ENCODE measurements around the gene ABCA2. TPM values are rescaled to one million over a fixed set of nuclear protein-coding genes. Genes with fewer than 3 reads are reported as not detected.

The ABCA2 gene
- total and polyA plus RNA-seq, 11 donors = 13.1 to 44.3 (median 30.6) TPM

DNA sequence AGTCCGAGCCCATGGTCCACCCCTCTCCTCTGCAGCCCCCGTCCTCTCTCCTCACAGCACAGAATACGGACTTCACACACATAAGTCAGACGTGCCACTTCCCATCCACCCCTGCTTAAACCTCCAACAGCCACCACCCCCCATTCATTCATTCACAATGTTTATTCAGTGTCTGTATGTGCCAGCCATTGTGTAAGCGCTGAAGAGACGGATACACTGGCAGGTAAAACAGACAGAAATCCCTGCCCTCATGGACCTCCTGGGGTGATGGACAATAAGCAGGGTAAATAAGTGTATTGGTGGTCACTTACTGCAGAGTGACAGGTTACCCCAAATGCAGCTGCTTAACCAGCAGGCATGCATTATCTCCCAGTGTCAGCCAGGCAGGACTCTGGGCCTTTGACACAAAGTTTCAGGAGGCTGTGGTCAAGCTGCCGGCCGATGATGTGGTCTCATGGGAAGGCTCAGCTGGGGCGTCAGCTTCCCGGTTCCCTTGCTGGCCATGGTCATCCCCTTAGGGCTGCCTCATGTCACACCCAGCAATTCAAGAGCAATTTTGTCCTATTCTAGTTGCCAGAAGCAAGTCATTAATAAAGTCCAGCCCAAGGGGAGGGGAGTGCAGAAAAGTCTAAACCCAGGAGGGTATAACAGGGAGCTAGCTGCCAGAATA lies 37.7 kb downstream of the ABCA2 start:
- Histone ChIP-seq H3K27me3 (peaks cover 0 to 28% (median 0%) of the 10 kb centered on the region in 9 donors), H3K4me3 (no peak overlapping the region), H3K9me3 (peaks cover 0 to 10% (median 0%) of the 10 kb centered on the region in 12 donors), H3K4me1 (peaks cover 3 to 42% (median 23%) of the 10 kb centered on the region in 12 donors), H3K27ac (no peak overlapping the region), H3K36me3 (peaks cover 0 to 9% (median 3%) of the 10 kb centered on the region in 9 donors)
- intact Hi-C loops (cut with DNase I) = loop anchor here in 4 of 10 donors (5.0 kb wide), 3 partner anchors 37 to 43 kb away; partner anchors contain the start of genes C8G (in 3 of the 4), ABCA2 (in 1 of the 4) and LCN12 (in 1 of the 4)
- no peak for ATAC-seq
- WGBS, 4 donors = 85 to 89% (median 88%) methylated on average over 10 of the region's 10 CpGs
- TF ChIP-seq, protein P1, sequence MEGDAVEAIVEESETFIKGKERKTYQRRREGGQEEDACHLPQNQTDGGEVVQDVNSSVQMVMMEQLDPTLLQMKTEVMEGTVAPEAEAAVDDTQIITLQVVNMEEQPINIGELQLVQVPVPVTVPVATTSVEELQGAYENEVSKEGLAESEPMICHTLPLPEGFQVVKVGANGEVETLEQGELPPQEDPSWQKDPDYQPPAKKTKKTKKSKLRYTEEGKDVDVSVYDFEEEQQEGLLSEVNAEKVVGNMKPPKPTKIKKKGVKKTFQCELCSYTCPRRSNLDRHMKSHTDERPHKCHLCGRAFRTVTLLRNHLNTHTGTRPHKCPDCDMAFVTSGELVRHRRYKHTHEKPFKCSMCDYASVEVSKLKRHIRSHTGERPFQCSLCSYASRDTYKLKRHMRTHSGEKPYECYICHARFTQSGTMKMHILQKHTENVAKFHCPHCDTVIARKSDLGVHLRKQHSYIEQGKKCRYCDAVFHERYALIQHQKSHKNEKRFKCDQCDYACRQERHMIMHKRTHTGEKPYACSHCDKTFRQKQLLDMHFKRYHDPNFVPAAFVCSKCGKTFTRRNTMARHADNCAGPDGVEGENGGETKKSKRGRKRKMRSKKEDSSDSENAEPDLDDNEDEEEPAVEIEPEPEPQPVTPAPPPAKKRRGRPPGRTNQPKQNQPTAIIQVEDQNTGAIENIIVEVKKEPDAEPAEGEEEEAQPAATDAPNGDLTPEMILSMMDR (IDR thresholded peaks at IDR 0.05) = no peak
- TF ChIP-seq POLR2A (IDR thresholded peaks at IDR 0.05) = no peak
- DNase-seq = no peak

GRCh38 chr9:136988872-136989271 lies 39.2 kb downstream of the ABCA2 start:
- no peak for TF ChIP-seq POLR2A (IDR thresholded peaks at IDR 0.05)
- TF ChIP-seq, protein P1 (IDR thresholded peaks at IDR 0.05) = no peak
- DNase-seq (no peak), ATAC-seq (no peak)
- no peak overlapping the region for H3K27ac ChIP-seq
- H3K36me3 ChIP-seq = peaks cover 0 to 7% (median 2%) of the 10 kb centered on the region in 9 donors
- peaks cover 0 to 39% (median 19%) of the 10 kb centered on the region in 12 donors for H3K4me1 ChIP-seq
- intact Hi-C loops (cut with DNase I) = no loop called here
- H3K9me3 ChIP-seq = peaks cover 0 to 10% (median 0%) of the 10 kb centered on the region in 12 donors
- peaks cover 0 to 30% (median 6%) of the 10 kb centered on the region in 9 donors for H3K27me3 ChIP-seq
- 92 to 98% (median 96%) methylated on average over 4 of the region's 4 CpGs for WGBS, 4 donors
- no peak overlapping the region for H3K4me3 ChIP-seq

DNA sequence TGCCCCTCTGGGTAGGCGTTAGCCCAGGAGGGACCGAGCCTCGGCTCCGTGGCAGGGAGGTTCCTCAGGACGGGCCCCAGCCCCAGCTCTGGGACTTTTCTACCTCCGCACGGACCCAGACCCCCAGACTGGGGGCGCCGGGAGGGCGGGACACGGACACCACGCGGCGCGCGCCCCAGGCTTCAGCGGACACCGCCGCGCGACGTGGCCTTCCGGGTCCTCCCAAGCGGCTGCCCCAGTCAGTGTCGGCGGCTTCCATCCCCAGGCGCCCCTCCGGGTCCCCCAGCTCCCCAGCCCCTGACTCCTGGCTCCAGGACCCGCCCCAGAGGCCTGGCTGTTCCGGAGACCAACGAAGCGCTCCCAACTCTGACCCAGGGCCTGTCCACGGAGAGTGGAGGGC lies 42.2 kb downstream of the ABCA2 start:
- no peaks in the 10 kb centered on the region for H3K36me3 ChIP-seq
- peaks cover 0 to 6% (median 0%) of the 10 kb centered on the region in 12 donors for H3K9me3 ChIP-seq
- DNase-seq = peak in 1 of 5 donors; percentile 25
- 28 to 59% (median 47%) methylated on average over 4 to 33 of the region's 33 CpGs for WGBS, 4 donors
- H3K27ac ChIP-seq = no peak overlapping the region
- H3K27me3 ChIP-seq = peaks cover 0 to 30% (median 6%) of the 10 kb centered on the region in 9 donors
- H3K4me3 ChIP-seq = peak overlapping the region in 3 of 12 donors; percentile 12 to 23 (median 19)
- TF ChIP-seq, protein P1 (IDR thresholded peaks at IDR 0.05) = no peak
- ATAC-seq = no peak
- intact Hi-C loops (cut with DNase I) = no loop called here
- peaks cover 0 to 48% (median 20%) of the 10 kb centered on the region in 12 donors for H3K4me1 ChIP-seq

DNA sequence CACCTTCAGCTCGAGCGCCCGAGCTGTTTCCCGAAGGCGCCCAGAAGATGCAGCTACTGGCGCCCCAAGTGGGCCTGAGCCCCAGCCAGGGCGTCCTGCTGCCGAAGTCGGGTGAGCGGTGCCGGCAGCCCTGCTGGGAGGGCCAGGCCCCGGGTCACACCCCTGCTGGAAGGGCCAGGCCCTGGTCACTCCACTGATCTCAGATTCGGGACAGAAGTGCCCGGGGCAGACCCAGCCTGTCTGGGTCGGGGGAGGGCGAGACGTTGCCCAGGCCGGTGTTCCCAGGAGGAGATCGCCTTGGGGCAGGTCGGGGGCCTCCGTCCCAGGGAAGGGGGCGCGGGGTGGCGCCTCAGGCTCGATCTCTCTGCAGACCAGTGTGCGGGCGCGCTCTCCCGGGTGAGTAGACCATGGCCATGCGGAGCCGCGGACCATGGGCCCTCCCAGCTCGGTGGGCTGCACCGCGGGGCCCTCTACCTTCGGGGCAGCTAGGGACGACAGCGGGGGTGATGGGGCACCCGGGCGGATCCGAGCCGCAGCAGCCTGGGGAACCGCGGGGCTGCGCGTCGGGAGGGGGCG lies 42.9 kb downstream of the ABCA2 start:
- WGBS, 4 donors = 15 to 33% (median 28%) methylated on average over 18 to 48 of the region's 48 CpGs
- Histone ChIP-seq H3K4me3 (peak overlapping the region in 4 of 12 donors; percentile 12 to 23 (median 16)), H3K4me1 (peaks cover 0 to 56% (median 26%) of the 10 kb centered on the region in 12 donors), H3K27me3 (peaks cover 0 to 30% (median 6%) of the 10 kb centered on the region in 9 donors), H3K27ac (no peak overlapping the region), H3K36me3 (no peaks in the 10 kb centered on the region), H3K9me3 (no peaks in the 10 kb centered on the region)
- intact Hi-C loops (cut with DNase I) = no loop called here
- ATAC-seq = peak in 1 of 4 donors; percentile 6
- no peak for TF ChIP-seq POLR2A (IDR thresholded peaks at IDR 0.05)
- TF ChIP-seq, protein P1 (IDR thresholded peaks at IDR 0.05) = no peak
- peak in 1 of 5 donors; percentile 36 for DNase-seq
